GM12878 (cell line): ENCODE results near the gene MEGF11. TPM values are rescaled to one million over a fixed set of nuclear protein-coding genes. Genes with fewer than 3 reads are reported as not detected.

Experiments
- ATAC-seq: fragments of 200-7000 bp; cut with Tn5 transposase; 3 replicates; pipeline ENCODE4 v1.9.1; 2020; ENCODE audit warnings: mild to moderate bottlenecking, moderate library complexity
- BruUV-seq: library from RNA; stranded (reverse); fragments of 400-500 nt; replicated peaks from 2 replicates; lab custom pipeline; 2021; lab: Mats Ljungman, UMichigan
- CTCF ChIA-PET: fragments of 300-600 bp; sonication (Branson Sonifier 250); formaldehyde crosslinking; extraction: SDS; loops from one replicate; lab custom pipeline; 2021; ENCODE audit warnings: inconsistent platforms; lab: Yijun Ruan, JAX
- POLR2A ChIA-PET: fragments of 350-600 bp; formaldehyde crosslinking; extraction: SDS; loops from one replicate; lab custom pipeline; 2021; ENCODE audit warnings: inconsistent platforms; lab: Charles Lee
- RAD21 ChIA-PET: fragments of 300-600 bp; sonication (Branson Sonifier 250); formaldehyde crosslinking; loops from one replicate; lab custom pipeline; 2023; ENCODE audit warnings: antibody characterized with exemption; ENCODE audit not compliant: unreplicated experiment; lab: Charles Lee
- SMC1A ChIA-PET: fragments of 300-600 bp; sonication (Branson Sonifier 250); formaldehyde crosslinking; loops from one replicate; lab custom pipeline; 2023; ENCODE audit not compliant: unreplicated experiment, uncharacterized antibody; lab: Charles Lee
- DNase-seq: peaks from one replicate; pipeline ENCODE4 v3.0.0-alpha.2; 2011; ENCODE audit warnings: low read depth, low spot score
- FAIRE-seq: peaks from 3 replicates; lab custom pipeline; 2011; peaks lifted over from hg19 to GRCh38; lab: Jason Lieb, UNC
- H2AFZ ChIP-seq: 2 replicates; pipeline ENCODE4 v1.6.0; 2011; ENCODE audit warnings: low read depth, low read length, control low read depth; ENCODE audit not compliant: control insufficient read depth
- H3K27ac ChIP-seq: 2 replicates; pipeline ENCODE4 v1.5.1; 2011; ENCODE audit warnings: control low read depth; ENCODE audit not compliant: control insufficient read depth, insufficient read depth
- H3K27me3 ChIP-seq, 2 experiments: replicated peaks in 1 of 2; 2 replicates each; pipeline versions ENCODE4 v1.6.0 to v1.6.1; 2011; ENCODE audit warnings: low read length in 1 of 2; ENCODE audit not compliant: control insufficient read depth in 2 of 2, insufficient read depth in 2 of 2
- H3K36me3 ChIP-seq, 2 experiments: 2 replicates each; pipeline ENCODE4 v1.5.1; 2011; ENCODE audit warnings: low read length in 1 of 2; ENCODE audit not compliant: control insufficient read depth in 2 of 2, insufficient read depth in 2 of 2
- H3K4me1 ChIP-seq: 2 replicates; pipeline ENCODE4 v1.6.1; 2011; ENCODE audit warnings: mild to moderate bottlenecking, low read length, moderate library complexity, mixed read lengths; ENCODE audit not compliant: control insufficient read depth, insufficient read depth
- H3K4me2 ChIP-seq: 2 replicates; pipeline ENCODE4 v1.6.0; 2011; ENCODE audit warnings: control low read depth; ENCODE audit not compliant: control insufficient read depth, insufficient read depth
- H3K4me3 ChIP-seq: fragments of 200-600 bp; sonication (generic); 2 replicates; pipeline ENCODE4 v1.5.1; 2016
- H3K79me2 ChIP-seq: 2 replicates; pipeline ENCODE4 v1.6.0; 2011; ENCODE audit warnings: low read length; ENCODE audit not compliant: control insufficient read depth, insufficient read depth
- H3K9ac ChIP-seq: 2 replicates; pipeline ENCODE4 v1.8.0; 2011; ENCODE audit warnings: low read length, control low read depth, mixed read lengths; ENCODE audit not compliant: control insufficient read depth, insufficient read depth
- H3K9me3 ChIP-seq: replicated peaks from 3 replicates; pipeline ENCODE4 v1.5.1; 2011; ENCODE audit warnings: mild to moderate bottlenecking, low read length; ENCODE audit not compliant: control insufficient read depth, insufficient read depth
- H4K20me1 ChIP-seq: 2 replicates; pipeline ENCODE4 v1.6.0; 2011; ENCODE audit not compliant: control insufficient read depth, insufficient read depth
- CEBPZ ChIP-seq: fragments of 150-350 bp; IDR thresholded peaks from 2 replicates; pipeline ENCODE4 v1.6.1; 2016; ENCODE audit warnings: low read depth, low read length
- FOXM1 ChIP-seq: IDR thresholded peaks from 2 replicates; pipeline ENCODE4 v1.6.1; 2012; ENCODE audit warnings: low read depth, mild to moderate bottlenecking, inconsistent platforms, low read length, moderate library complexity
- NR2C2 ChIP-seq: IDR thresholded peaks from 2 replicates; pipeline ENCODE4 v1.6.1; 2011; ENCODE audit warnings: borderline replicate concordance, low read depth; ENCODE audit not compliant: control insufficient read depth, insufficient read length
- NR2F1 ChIP-seq: fragments of 450-650 bp; conservative IDR thresholded peaks from 2 replicates; pipeline ENCODE4 v1.6.1; 2017; ENCODE audit warnings: mild to moderate bottlenecking
- PML ChIP-seq: IDR thresholded peaks from 2 replicates; pipeline ENCODE4 v1.6.1; 2012; ENCODE audit warnings: low read length, inconsistent platforms
- TCF12 ChIP-seq: IDR thresholded peaks from 2 replicates; pipeline ENCODE4 v1.6.1; 2011; ENCODE audit warnings: low read depth, mild to moderate bottlenecking, low read length
- WGBS: methylation state at CpG from one replicate; pipeline ENCODE4 v1.1.6; 2016; ENCODE audit warnings: low lambda C conversion rate; ENCODE audit not compliant: insufficient replicate concordance, insufficient coverage; ENCODE audit errors: missing lambda C conversion rate; 5-methylcytosine and 5-hydroxymethylcytosine counted together
- in situ Hi-C: fragments of 300-500 bp; cut with MboI; formaldehyde crosslinking; loops from 9 replicates; pipeline ENCODE4 v1.14.3; 2018; ENCODE audit warnings: mixed read lengths
- intact Hi-C: fragments of 100-400 bp; cut with micrococcal nuclease; formaldehyde crosslinking; loops from one replicate; pipeline ENCODE4 v1.14.2; 2022; ENCODE audit not compliant: unreplicated experiment
- polyA plus RNA-seq, 11 experiments: library from polyadenylated mRNA; depleted of rRNA in 4 of 11; unstranded in 6 of 11; stranded (reverse) in 5 of 11; fragments of >200 nt; fragmentation: Nextera tagmentation in 4 of 11; fragmentation: Illumina TruSeq in 1 of 11; extraction: Ambion mirVana in 4 of 11; extraction: Trizol in 1 of 11; gene quantifications; 1 replicate in 1 of 11; 2 replicates in 10 of 11; pipeline versions ENCODE4 v1.2.1 to v1.2.3, GENCODE V29; 2011 to 2016; ENCODE audit warnings: inconsistent platforms in 2 of 11, missing spikeins in 2 of 11, low read depth in 1 of 11
- total RNA-seq, 4 experiments: library from RNA; depleted of rRNA in 3 of 4; stranded (reverse); fragments of >200 nt in 3 of 4; fragmentation: Illumina TruSeq in 1 of 4; extraction: Trizol in 1 of 4; gene quantifications; 2 replicates each; pipeline versions ENCODE4 v1.2.1 to v1.2.3, GENCODE V29; 2013 to 2021

The MEGF11 gene
- total and polyA plus RNA-seq, 10 of the 15 experiments (the other 5 are each of a cell fraction or from before 2014, with no cell fraction given) = 0.03 to 1.7 (median 0.49) TPM

GRCh38 chr15:66126031-66126441 is 127.5 kb downstream of the MEGF11 start:
- DNase-seq = no peak
- no TSS peak for BruUV-seq
- Histone ChIP-seq H3K9me3 (no peaks in the 10 kb centered on the region), H3K9ac (no peak overlapping the region), H3K27ac (no peak overlapping the region), H4K20me1 (no peaks in the 10 kb centered on the region), H3K36me3 (no peaks in the 10 kb centered on the region), H3K27me3 (peaks cover 4 to 5% of the 10 kb centered on the region in 2 experiments), H2AFZ (no peak overlapping the region), H3K4me2 (no peak overlapping the region), H3K4me3 (no peak overlapping the region), H3K4me1 (no peaks in the 10 kb centered on the region), H3K79me2 (no peaks in the 10 kb centered on the region)
- ChIA-PET CTCF (no interaction called here), RAD21 (no interaction called here), SMC1A (no interaction called here), POLR2A (no interaction called here)
- FAIRE-seq = no peak
- intact Hi-C loops (no loop called here), in situ Hi-C loops (no loop called here)
- WGBS = 32% methylated on average over 6 of the region's 6 CpGs
- ATAC-seq = no peak
- TF ChIP-seq TCF12 (no peak), CEBPZ (no peak), FOXM1 (no peak), NR2F1 (no peak), PML (no peak), NR2C2 (no peak)
